CD4-positive, alpha-beta T cell (primary cell): ENCODE measurements around the gene HIF1A. TPM values are rescaled to one million over a fixed set of nuclear protein-coding genes. Genes with fewer than 3 reads are reported as not detected.

Source experiments
- ATAC-seq: fragments of 200-7000 bp; cut with Tn5 transposase; one replicate; pipeline ENCODE4 v1.10.0; 2022; ENCODE audit warnings: mild to moderate bottlenecking; ENCODE audit not compliant: poor library complexity
- CTCF ChIA-PET: fragments of 350-600 bp; sonication (Branson Sonifier 250); formaldehyde crosslinking; loops from one replicate; lab custom pipeline; 2021; ENCODE audit warnings: antibody characterized with exemption, inconsistent platforms; lab: Charles Lee
- POLR2A ChIA-PET: fragments of 350-600 bp; sonication (Branson Sonifier 250); formaldehyde crosslinking; loops from one replicate; lab custom pipeline; 2021; ENCODE audit warnings: antibody characterized with exemption, inconsistent platforms; lab: Charles Lee
- DNase-seq, 14 experiments: peaks; one replicate each; pipeline ENCODE4 v3.0.0-alpha.2; 2013 to 2020; ENCODE audit warnings: mixed read lengths in 2 of 14
- H3K27ac ChIP-seq, 2 donors: one replicate each; pipeline versions ENCODE4 v1.5.1 to v1.7.0; 2013; ENCODE audit warnings: low read length in 2 of 2, low read depth in 1 of 2, mild to moderate bottlenecking in 1 of 2
- H3K27me3 ChIP-seq, 2 experiments: 1 replicate in 1 of 2; 2 replicates in 1 of 2; pipeline versions ENCODE4 v1.6.1 to v1.7.0; 2013; ENCODE audit warnings: low read length in 2 of 2, control low read depth in 1 of 2, mild to moderate bottlenecking in 1 of 2, moderate library complexity in 1 of 2; ENCODE audit not compliant: insufficient read depth in 2 of 2, control insufficient read depth in 1 of 2
- H3K36me3 ChIP-seq: one replicate; pipeline ENCODE4 v1.6.1; 2013; ENCODE audit warnings: low read length, control low read depth; ENCODE audit not compliant: insufficient read depth
- H3K4me1 ChIP-seq: one replicate; pipeline ENCODE4 v1.6.1; 2013; ENCODE audit warnings: low read length, control low read depth; ENCODE audit not compliant: insufficient read depth
- H3K4me3 ChIP-seq: one replicate; pipeline ENCODE4 v1.5.1; 2013; ENCODE audit warnings: mild to moderate bottlenecking, low read length, moderate library complexity
- H3K9me3 ChIP-seq, 2 experiments: 1 replicate in 1 of 2; 2 replicates in 1 of 2; pipeline versions ENCODE4 v1.6.1 to v1.7.0; 2013; ENCODE audit warnings: low read length in 2 of 2, mild to moderate bottlenecking in 2 of 2, control low read depth in 1 of 2, moderate library complexity in 1 of 2; ENCODE audit not compliant: control insufficient read depth in 1 of 2, insufficient read depth in 1 of 2
- H3K27ac Mint-ChIP-seq: one replicate; pipeline ENCODE4 v1.8.0; 2020; ENCODE audit warnings: mixed read lengths
- H3K27me3 Mint-ChIP-seq: one replicate; pipeline ENCODE4 v1.8.0; 2021; ENCODE audit warnings: mixed read lengths
- H3K36me3 Mint-ChIP-seq: one replicate; pipeline ENCODE4 v1.8.0; 2021; ENCODE audit warnings: low read depth, mixed read lengths
- H3K4me1 Mint-ChIP-seq: one replicate; pipeline ENCODE4 v1.8.0; 2021; ENCODE audit warnings: low read depth, mixed read lengths
- H3K4me3 Mint-ChIP-seq: one replicate; pipeline ENCODE4 v1.8.0; 2020; ENCODE audit warnings: mild to moderate bottlenecking, mixed read lengths
- H3K9me3 Mint-ChIP-seq: one replicate; pipeline ENCODE4 v1.8.0; 2020; ENCODE audit warnings: mixed read lengths
- intact Hi-C, 2 experiments: fragments of 100-400 bp; cut with DNase I in 1 of 2; cut with micrococcal nuclease in 1 of 2; formaldehyde crosslinking; loops; one replicate each; pipeline versions ENCODE4 v1.15.1 to v1.9.0; 2023 to 2025; cut with DNase I, micrococcal nuclease
- total RNA-seq, 174 experiments: library from RNA in 2 of 174; stranded (reverse) in 2 of 174; gene quantifications; one replicate each; pipeline ENCODE4 v1.2.3 and lab custom pipeline; 2021 to 2026
- TF ChIP-seq, protein P1 (sequence below): fragments of 200-600 bp; IDR thresholded peaks from one replicate; pipeline ENCODE4 v1.8.0; 2022; ENCODE audit warnings: antibody characterized with exemption, mild to moderate bottlenecking

HIF1A gene
- total RNA-seq, 2 experiments from 2014 or later: 350 to 369 TPM

DNA sequence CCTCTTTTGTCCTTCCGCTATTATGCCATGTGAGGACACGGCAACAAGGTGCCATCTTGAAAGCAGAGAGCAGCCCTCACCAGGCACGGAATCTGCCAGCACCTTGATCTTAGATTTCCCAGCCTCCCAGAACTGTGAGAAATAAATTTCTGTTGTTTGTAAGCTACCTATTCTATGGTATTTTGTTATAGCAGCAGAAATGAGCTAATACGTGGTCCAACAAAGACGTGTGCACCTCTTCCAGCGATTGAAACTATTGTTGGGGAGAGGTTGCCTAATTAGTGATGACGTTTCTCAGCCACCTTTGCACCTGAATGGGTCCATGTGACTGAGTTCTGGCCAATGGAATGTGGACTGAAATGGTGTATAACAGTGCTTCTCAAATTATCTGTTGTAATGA, 64.6 kb downstream of the HIF1A start:
- TF ChIP-seq, protein P1, sequence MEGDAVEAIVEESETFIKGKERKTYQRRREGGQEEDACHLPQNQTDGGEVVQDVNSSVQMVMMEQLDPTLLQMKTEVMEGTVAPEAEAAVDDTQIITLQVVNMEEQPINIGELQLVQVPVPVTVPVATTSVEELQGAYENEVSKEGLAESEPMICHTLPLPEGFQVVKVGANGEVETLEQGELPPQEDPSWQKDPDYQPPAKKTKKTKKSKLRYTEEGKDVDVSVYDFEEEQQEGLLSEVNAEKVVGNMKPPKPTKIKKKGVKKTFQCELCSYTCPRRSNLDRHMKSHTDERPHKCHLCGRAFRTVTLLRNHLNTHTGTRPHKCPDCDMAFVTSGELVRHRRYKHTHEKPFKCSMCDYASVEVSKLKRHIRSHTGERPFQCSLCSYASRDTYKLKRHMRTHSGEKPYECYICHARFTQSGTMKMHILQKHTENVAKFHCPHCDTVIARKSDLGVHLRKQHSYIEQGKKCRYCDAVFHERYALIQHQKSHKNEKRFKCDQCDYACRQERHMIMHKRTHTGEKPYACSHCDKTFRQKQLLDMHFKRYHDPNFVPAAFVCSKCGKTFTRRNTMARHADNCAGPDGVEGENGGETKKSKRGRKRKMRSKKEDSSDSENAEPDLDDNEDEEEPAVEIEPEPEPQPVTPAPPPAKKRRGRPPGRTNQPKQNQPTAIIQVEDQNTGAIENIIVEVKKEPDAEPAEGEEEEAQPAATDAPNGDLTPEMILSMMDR: no peak
- ATAC-seq (no peak), DNase-seq (no peak)
- Mint-ChIP-seq H3K36me3 (peaks cover 11% of the 10 kb centered on the region), H3K27ac (peak overlapping the region; percentile 41), H3K4me3 (no peak overlapping the region), H3K9me3 (no peaks in the 10 kb centered on the region), H3K27me3 (no peaks in the 10 kb centered on the region), H3K4me1 (peaks cover 35% of the 10 kb centered on the region)
- H3K27ac ChIP-seq: no peak overlapping the region
- H3K4me3 ChIP-seq: no peak overlapping the region
- ChIA-PET POLR2A (interaction anchor here (0.6 to 0.7 kb wide), 2 partner anchors 11 to 14 kb away, joined by 3 read pairs; no protein-coding TSS in a partner anchor), CTCF (no interaction called here)
- H3K36me3 ChIP-seq: no peaks in the 10 kb centered on the region
- intact Hi-C loops: no loop called here
- no peaks in the 10 kb centered on the region for H3K27me3 ChIP-seq
- H3K4me1 ChIP-seq: peaks cover 23% of the 10 kb centered on the region
- no peaks in the 10 kb centered on the region for H3K9me3 ChIP-seq

DNA sequence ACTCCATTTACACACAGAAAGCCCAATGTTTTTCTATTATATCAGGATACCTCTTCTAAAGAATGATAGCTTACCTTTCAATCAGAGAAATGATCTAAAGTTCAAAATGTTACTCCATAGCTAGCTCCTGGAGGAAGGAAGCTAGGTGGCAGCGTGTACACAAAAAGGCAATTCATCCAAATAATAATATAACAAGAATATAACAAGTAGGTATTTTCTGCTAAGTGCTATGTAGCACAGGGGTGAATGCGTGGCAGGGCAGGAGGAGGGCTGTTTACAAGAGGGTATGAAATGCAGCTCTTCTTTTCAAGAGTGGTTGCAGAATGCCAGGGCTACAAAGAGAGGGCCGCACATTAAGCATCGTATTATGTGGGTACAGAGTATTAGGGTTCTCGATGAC, 66.2 kb downstream of the HIF1A start:
- Mint-ChIP-seq H3K4me3 (peak overlapping the region; percentile 93), H3K9me3 (no peaks in the 10 kb centered on the region), H3K27ac (peak overlapping the region; percentile 99), H3K4me1 (peaks cover 52% of the 10 kb centered on the region), H3K27me3 (no peaks in the 10 kb centered on the region), H3K36me3 (peaks cover 23% of the 10 kb centered on the region)
- Histone ChIP-seq H3K27ac (peak overlapping the region; percentile 96 to 99), H3K36me3 (no peaks in the 10 kb centered on the region), H3K27me3 (no peaks in the 10 kb centered on the region), H3K9me3 (no peaks in the 10 kb centered on the region), H3K4me1 (peaks cover 23% of the 10 kb centered on the region), H3K4me3 (peak overlapping the region; percentile 68)
- ATAC-seq (no peak), DNase-seq (peak in 3 of 14 experiments; percentile 5 to 14 (median 11))
- TF ChIP-seq, protein P1: no peak
- ChIA-PET CTCF (interaction anchor here (0.7 kb wide), 1 partner anchor 67 kb away, joined by 3 read pairs; the partner anchor contains the start of gene HIF1A), POLR2A (interaction anchor here (0.6 to 2.3 kb wide), 27 partner anchors 8 to 1513 kb away, joined by 3 to 37 read pairs (median 4); partner anchors contain the start of genes HIF1A, PPM1A and TMEM30B)
- intact Hi-C loops: no loop called here

DNA sequence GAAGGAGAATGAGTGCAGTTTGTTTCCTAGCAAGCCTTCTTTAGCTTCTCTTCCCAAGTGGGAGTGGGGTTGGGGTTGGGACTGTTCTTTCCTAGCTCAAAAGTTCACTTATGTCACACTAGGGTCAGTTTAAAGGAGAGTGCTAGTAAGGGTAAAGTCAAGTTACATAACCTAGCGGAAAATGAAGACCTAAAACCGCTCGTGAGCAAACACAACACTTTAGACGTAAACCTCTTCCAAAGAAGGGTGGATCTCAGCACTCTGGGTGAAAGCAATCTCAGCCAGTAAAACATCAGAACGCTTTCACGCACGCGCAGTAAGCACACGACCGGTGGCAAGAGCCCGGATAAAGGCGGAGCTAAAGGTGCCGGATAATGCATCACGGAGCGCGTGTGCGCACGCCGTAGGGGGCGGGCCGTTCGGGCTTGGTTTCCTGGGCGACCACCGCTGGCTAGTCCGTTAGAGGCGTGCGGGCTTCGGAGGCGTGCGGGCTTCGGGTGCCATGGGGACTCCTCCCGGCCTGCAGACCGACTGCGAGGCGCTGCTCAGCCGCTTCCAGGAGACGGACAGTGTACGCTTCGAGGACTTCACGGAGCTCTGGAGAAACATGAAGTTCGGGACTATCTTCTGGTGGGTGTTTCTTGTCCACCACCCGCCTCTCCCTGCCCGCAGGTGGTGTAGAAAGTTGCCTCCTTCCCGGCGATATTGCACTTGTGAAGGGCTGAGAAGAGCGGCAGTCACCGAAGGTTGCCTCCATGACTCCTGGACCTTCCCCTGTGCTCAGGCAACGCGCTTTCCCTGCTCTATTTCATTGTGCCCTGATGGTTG, 66.9 kb downstream of the HIF1A start, which contains the start of gene SNAPC1:
TSS of gene SNAPC1 (plus strand) at position 462 of the 828 bp plus-strand sequence. CDS start at position 503, 41 bp downstream.
- TF ChIP-seq, protein P1: no peak
- H3K4me3 ChIP-seq: peak within 1 kb of the TSS; percentile 68
- no peaks in the 10 kb centered on the region for H3K9me3 Mint-ChIP-seq
- CTCF ChIA-PET: interaction anchor here (0.7 kb wide), 1 partner anchor 67 kb away, joined by 3 read pairs; the partner anchor contains the start of gene HIF1A
- H3K4me1 ChIP-seq: peaks cover 23% of the 10 kb centered on the region
- H3K36me3 Mint-ChIP-seq: peaks cover 25% of the 10 kb centered on the region
- peak within 1 kb of the TSS; percentile 93 for H3K4me3 Mint-ChIP-seq
- intact Hi-C loops: loop anchor here in 1 of 2 experiments (2.0 kb wide), 2 partner anchors 15 to 19 kb away; no protein-coding TSS in a partner anchor
- no peaks in the 10 kb centered on the region for H3K27me3 Mint-ChIP-seq
- peaks cover 54% of the 10 kb centered on the region for H3K4me1 Mint-ChIP-seq
- POLR2A ChIA-PET: interaction anchor here (0.6 to 2.3 kb wide), 29 partner anchors 9 to 1513 kb away, joined by 3 to 37 read pairs (median 4); partner anchors contain the start of genes HIF1A, PPM1A and TMEM30B
- no peaks in the 10 kb centered on the region for H3K9me3 ChIP-seq
- DNase-seq: peak; percentile 95 to 100 (median 97)
- no peaks in the 10 kb centered on the region for H3K27me3 ChIP-seq
- H3K27ac Mint-ChIP-seq: peak within 1 kb of the TSS; percentile 99
- no peaks in the 10 kb centered on the region for H3K36me3 ChIP-seq
- peak; percentile 90 for ATAC-seq
- peak within 1 kb of the TSS; percentile 96 to 99 for H3K27ac ChIP-seq
